ENCODE measurements around the gene SURF2. TPM values are rescaled to one million over a fixed set of nuclear protein-coding genes. Genes with fewer than 3 reads are reported as not detected.
"Not testable (repeated sequence)": the region's sequence is repeated elsewhere in the genome, so short reads cannot be mapped to it uniquely, and the experiment has no call there.

SURF2 gene
- polyA plus RNA-seq, 1 experiment: 10.0 TPM

- no peaks in the 10 kb centered on the region; the same call in 1 of the 2 replicates for H3K27me3 ChIP-seq (ENCODE audit: control insufficient read depth, insufficient read depth, low read length)
- TF ChIP-seq, protein P1, sequence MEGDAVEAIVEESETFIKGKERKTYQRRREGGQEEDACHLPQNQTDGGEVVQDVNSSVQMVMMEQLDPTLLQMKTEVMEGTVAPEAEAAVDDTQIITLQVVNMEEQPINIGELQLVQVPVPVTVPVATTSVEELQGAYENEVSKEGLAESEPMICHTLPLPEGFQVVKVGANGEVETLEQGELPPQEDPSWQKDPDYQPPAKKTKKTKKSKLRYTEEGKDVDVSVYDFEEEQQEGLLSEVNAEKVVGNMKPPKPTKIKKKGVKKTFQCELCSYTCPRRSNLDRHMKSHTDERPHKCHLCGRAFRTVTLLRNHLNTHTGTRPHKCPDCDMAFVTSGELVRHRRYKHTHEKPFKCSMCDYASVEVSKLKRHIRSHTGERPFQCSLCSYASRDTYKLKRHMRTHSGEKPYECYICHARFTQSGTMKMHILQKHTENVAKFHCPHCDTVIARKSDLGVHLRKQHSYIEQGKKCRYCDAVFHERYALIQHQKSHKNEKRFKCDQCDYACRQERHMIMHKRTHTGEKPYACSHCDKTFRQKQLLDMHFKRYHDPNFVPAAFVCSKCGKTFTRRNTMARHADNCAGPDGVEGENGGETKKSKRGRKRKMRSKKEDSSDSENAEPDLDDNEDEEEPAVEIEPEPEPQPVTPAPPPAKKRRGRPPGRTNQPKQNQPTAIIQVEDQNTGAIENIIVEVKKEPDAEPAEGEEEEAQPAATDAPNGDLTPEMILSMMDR (IDR thresholded peaks at IDR 0.05; ENCODE audit: insufficient read depth, low read depth, low read length): no peak
- H3K36me3 ChIP-seq (ENCODE audit: control insufficient read depth, insufficient read depth, low read length): no peaks in the 10 kb centered on the region
- POLR2A ChIA-PET: no interaction called here
- H3K4me3 ChIP-seq (ENCODE audit: low read depth, low read length): no peak overlapping the region
- CTCF ChIA-PET: no interaction called here
- no peak for DNase-seq (ENCODE audit: low read depth)
These were observed 31.3 kb downstream of the SURF2 start for GRCh38 chr9:133387680-133388079.

DNA sequence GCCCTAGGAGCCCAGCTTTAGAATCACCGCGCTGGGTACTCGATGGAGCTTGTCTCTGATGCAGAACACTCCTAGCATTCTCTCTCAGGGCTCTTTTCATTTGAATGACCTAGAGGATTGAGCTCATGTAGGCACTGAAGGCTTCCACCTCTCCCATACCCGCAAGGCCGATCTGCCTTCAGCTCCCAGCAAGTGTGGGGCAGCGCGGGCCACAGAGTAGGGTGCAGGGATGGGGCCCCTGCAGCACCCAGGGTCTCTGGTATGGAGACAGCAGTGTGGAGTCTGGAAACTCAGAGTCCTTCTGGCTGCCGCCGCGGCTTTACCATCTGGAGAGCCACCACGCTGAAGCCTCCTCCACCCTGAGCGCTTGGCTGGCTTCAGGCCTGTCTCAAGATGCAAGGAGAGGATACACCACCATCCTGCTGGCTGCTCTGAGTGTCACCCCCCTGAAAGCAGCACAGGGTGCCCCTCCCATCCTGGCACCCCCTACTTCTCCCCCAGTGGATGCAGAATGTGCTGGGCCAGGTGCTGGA lies 32.7 kb downstream of the SURF2 start:
- ChIA-PET CTCF (no interaction called here), POLR2A (no interaction called here)

DNA sequence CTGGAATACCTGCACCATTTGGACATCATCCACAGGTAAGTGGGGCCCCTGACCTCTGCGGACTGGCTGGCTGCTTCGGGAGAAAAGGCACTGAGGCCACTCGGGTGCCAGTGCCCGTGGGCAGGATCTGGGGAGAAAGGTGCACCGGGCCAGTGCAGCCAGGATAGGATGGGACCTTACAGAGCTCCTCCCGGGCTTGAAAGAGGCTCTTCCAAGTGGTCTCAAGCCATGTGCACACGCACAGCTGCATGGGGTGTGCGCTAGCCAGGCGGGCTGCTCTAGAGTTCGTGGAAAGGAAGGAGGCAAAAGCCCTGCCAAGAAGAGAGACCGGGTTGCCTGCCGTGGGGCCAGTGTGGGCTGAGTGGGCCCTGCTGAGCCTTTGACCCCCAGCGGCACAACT lies 33.2 kb downstream of the SURF2 start:
- POLR2A ChIA-PET: no interaction called here

More for the DNA sequence above, 32.7 kb downstream of the SURF2 start:
- DNase-seq (ENCODE audit: low read depth): no peak
- H3K27me3 ChIP-seq (ENCODE audit: control insufficient read depth, insufficient read depth, low read length): peaks cover under 1% of the 10 kb centered on the region
- no peak overlapping the region for H3K4me3 ChIP-seq (ENCODE audit: low read depth, low read length)
- TF ChIP-seq, protein P1 (IDR thresholded peaks at IDR 0.05; ENCODE audit: insufficient read depth, low read depth, low read length): no peak
- H3K36me3 ChIP-seq (ENCODE audit: control insufficient read depth, insufficient read depth, low read length): no peaks in the 10 kb centered on the region

GRCh38 chr9:133390713-133391112 lies 34.4 kb downstream of the SURF2 start:
- CTCF ChIA-PET: interaction anchor here (0.6 kb wide), 1 partner anchor 213 kb away, joined by 3 read pairs; no protein-coding TSS in a partner anchor
- Histone ChIP-seq H3K27me3 (ENCODE audit: control insufficient read depth, insufficient read depth, low read length) (peaks cover 5% of the 10 kb centered on the region), H3K4me3 (ENCODE audit: low read depth, low read length) (no peak overlapping the region), H3K36me3 (ENCODE audit: control insufficient read depth, insufficient read depth, low read length) (no peaks in the 10 kb centered on the region)
- TF ChIP-seq, protein P1 (IDR thresholded peaks at IDR 0.05; ENCODE audit: insufficient read depth, low read depth, low read length): no peak
- DNase-seq (ENCODE audit: low read depth): no peak
- POLR2A ChIA-PET: no interaction called here

More for the DNA sequence above, 33.2 kb downstream of the SURF2 start:
- TF ChIP-seq, protein P1 (IDR thresholded peaks at IDR 0.05; ENCODE audit: insufficient read depth, low read depth, low read length): no peak
- Histone ChIP-seq H3K36me3 (ENCODE audit: control insufficient read depth, insufficient read depth, low read length) (no peaks in the 10 kb centered on the region), H3K27me3 (ENCODE audit: control insufficient read depth, insufficient read depth, low read length) (peaks cover 5% of the 10 kb centered on the region), H3K4me3 (ENCODE audit: low read depth, low read length) (no peak overlapping the region)
- no peak for DNase-seq (ENCODE audit: low read depth)
- CTCF ChIA-PET: no interaction called here

DNA sequence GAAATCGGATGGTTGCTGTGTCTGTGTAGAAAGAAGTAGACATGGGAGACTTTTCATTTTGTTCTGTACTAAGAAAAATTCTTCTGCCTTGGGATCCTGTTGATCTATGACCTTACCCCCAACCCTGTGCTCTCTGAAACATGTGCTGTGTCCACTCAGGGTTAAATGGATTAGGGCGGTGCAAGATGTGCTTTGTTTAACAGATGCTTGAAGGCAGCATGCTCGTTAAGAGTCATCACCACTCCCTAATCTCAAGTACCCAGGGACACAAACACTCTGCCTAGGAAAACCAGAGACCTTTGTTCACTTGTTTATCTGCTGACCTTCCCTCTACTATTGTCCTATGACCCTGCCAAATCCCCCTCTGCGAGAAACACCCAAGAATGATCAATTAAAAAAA lies 35.1 kb downstream of the SURF2 start:
- CTCF ChIA-PET; H3K27me3 ChIP-seq (ENCODE audit: control insufficient read depth, insufficient read depth, low read length); H3K36me3 ChIP-seq (ENCODE audit: control insufficient read depth, insufficient read depth, low read length); DNase-seq (ENCODE audit: low read depth); H3K4me3 ChIP-seq (ENCODE audit: low read depth, low read length); POLR2A ChIA-PET: not testable (repeated sequence)

DNA sequence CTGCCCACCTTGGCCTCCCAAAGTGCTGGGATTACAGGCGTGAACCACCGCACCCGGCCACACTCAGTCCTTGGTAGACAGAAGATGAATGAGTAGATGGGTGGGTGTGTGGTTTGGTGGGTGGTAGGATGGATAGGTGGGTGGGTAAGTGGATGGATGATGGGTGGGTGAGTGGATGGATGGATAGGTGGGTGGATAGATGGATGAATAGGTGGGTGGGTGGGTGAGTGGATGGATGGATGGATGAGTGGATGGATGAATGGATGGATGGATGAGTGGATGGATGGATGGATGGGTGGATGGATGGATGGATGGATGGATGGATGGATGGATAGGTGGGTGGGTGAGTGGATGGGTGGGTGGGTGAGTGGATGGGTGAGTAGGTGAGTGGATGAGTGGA lies 36.0 kb downstream of the SURF2 start:
- DNase-seq (ENCODE audit: low read depth); POLR2A ChIA-PET; H3K4me3 ChIP-seq (ENCODE audit: low read depth, low read length); CTCF ChIA-PET; H3K36me3 ChIP-seq (ENCODE audit: control insufficient read depth, insufficient read depth, low read length); H3K27me3 ChIP-seq (ENCODE audit: control insufficient read depth, insufficient read depth, low read length): not testable (repeated sequence)
